Measurements from ENCODE around the gene NQO2. TPM values are rescaled to one million over a fixed set of nuclear protein-coding genes. Genes with fewer than 3 reads are reported as not detected.
"Not testable (repeated sequence)": the region's sequence is repeated elsewhere in the genome, so short reads cannot be mapped to it uniquely, and the experiment has no call there.

The NQO2 gene
- total RNA-seq, 1 donor from 2014 or later, result 9.4 TPM

GRCh38 chr6:2971420-2972218, 28.1 kb upstream of the NQO2 start, which contains the start of gene SERPINB6:
Gene SERPINB6, minus strand, starts transcription at chr6:2971567. Its CDS starts 12,235 bp downstream, at chr6:2959332.
- Histone ChIP-seq H3K9me3 (ENCODE audit: insufficient read depth, low read depth, low read length) (no peaks in the 10 kb centered on the region), H3K79me2 (ENCODE audit: insufficient read depth, low read length) (peaks cover 20% of the 10 kb centered on the region), H3K4me1 (ENCODE audit: insufficient read depth, low read length) (peaks cover 24% of the 10 kb centered on the region), H3K27ac (ENCODE audit: low read depth, low read length) (peak within 1 kb of the TSS; percentile 78), H3K36me3 (ENCODE audit: insufficient read depth, low read length) (no peaks in the 10 kb centered on the region), H3K27me3 (ENCODE audit: insufficient read depth, low read length) (no peaks in the 10 kb centered on the region), H3K9ac (ENCODE audit: low read length) (peak within 1 kb of the TSS; percentile 85), H2AFZ (ENCODE audit: low read depth, low read length) (peak within 1 kb of the TSS; percentile 88), H3K4me2 (ENCODE audit: low read length) (peak within 1 kb of the TSS; percentile 86), H4K20me1 (ENCODE audit: insufficient read depth, low read length) (no peaks in the 10 kb centered on the region), H3K4me3 (ENCODE audit: insufficient read depth, low read depth, low read length) (peak within 1 kb of the TSS; percentile 70)
- no peak for TF ChIP-seq EZH2 (IDR thresholded peaks at IDR 0.05; ENCODE audit: insufficient read depth, low read length)
- TF ChIP-seq, protein P1, sequence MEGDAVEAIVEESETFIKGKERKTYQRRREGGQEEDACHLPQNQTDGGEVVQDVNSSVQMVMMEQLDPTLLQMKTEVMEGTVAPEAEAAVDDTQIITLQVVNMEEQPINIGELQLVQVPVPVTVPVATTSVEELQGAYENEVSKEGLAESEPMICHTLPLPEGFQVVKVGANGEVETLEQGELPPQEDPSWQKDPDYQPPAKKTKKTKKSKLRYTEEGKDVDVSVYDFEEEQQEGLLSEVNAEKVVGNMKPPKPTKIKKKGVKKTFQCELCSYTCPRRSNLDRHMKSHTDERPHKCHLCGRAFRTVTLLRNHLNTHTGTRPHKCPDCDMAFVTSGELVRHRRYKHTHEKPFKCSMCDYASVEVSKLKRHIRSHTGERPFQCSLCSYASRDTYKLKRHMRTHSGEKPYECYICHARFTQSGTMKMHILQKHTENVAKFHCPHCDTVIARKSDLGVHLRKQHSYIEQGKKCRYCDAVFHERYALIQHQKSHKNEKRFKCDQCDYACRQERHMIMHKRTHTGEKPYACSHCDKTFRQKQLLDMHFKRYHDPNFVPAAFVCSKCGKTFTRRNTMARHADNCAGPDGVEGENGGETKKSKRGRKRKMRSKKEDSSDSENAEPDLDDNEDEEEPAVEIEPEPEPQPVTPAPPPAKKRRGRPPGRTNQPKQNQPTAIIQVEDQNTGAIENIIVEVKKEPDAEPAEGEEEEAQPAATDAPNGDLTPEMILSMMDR (IDR thresholded peaks at IDR 0.05; ENCODE audit: insufficient read depth, low read depth, low read length), result no peak
- DNase-seq (ENCODE audit: low read depth), result peak; percentile 62
- Mint-ChIP-seq H3K27me3 (ENCODE audit: low read depth, unreplicated experiment) (no peaks in the 10 kb centered on the region), H3K4me1 (ENCODE audit: low read depth, unreplicated experiment) (peaks cover 7% of the 10 kb centered on the region), H3K4me3 (ENCODE audit: unreplicated experiment) (peak within 1 kb of the TSS; percentile 89), H3K27ac (ENCODE audit: unreplicated experiment) (peak within 1 kb of the TSS; percentile 88), H3K36me3 (ENCODE audit: low read depth, unreplicated experiment) (no peaks in the 10 kb centered on the region), H3K9me3 (ENCODE audit: unreplicated experiment) (no peaks in the 10 kb centered on the region)
- FAIRE-seq, result no peak

- peak overlapping the region; percentile 88 for H3K27ac Mint-ChIP-seq (ENCODE audit: unreplicated experiment)
- H3K9me3 ChIP-seq (ENCODE audit: insufficient read depth, low read depth, low read length); DNase-seq (ENCODE audit: low read depth); FAIRE-seq; H3K36me3 ChIP-seq (ENCODE audit: insufficient read depth, low read length); H3K36me3 Mint-ChIP-seq (ENCODE audit: low read depth, unreplicated experiment); H3K9me3 Mint-ChIP-seq (ENCODE audit: unreplicated experiment); H3K27me3 Mint-ChIP-seq (ENCODE audit: low read depth, unreplicated experiment); H4K20me1 ChIP-seq (ENCODE audit: insufficient read depth, low read length); H3K27me3 ChIP-seq (ENCODE audit: insufficient read depth, low read length): not testable (repeated sequence)
- Histone ChIP-seq H3K4me1 (ENCODE audit: insufficient read depth, low read length) (peaks cover 29% of the 10 kb centered on the region), H3K9ac (ENCODE audit: low read length) (peak overlapping the region; percentile 85), H3K4me3 (ENCODE audit: insufficient read depth, low read depth, low read length) (peak overlapping the region; percentile 70), H3K4me2 (ENCODE audit: low read length) (peak overlapping the region; percentile 86), H3K79me2 (ENCODE audit: insufficient read depth, low read length) (peaks cover 15% of the 10 kb centered on the region), H3K27ac (ENCODE audit: low read depth, low read length) (peak overlapping the region; percentile 78), H2AFZ (ENCODE audit: low read depth, low read length) (peak overlapping the region; percentile 88)
- peak overlapping the region; percentile 81 for H3K4me3 Mint-ChIP-seq (ENCODE audit: unreplicated experiment)
- H3K4me1 Mint-ChIP-seq (ENCODE audit: low read depth, unreplicated experiment), result peaks cover 13% of the 10 kb centered on the region
Measured at GRCh38 chr6:2972219-2972487, 27.5 kb upstream of the NQO2 start.

GRCh38 chr6:2972685-2973084, 27.0 kb upstream of the NQO2 start:
- Mint-ChIP-seq H3K4me3 (ENCODE audit: unreplicated experiment) (peak overlapping the region; percentile 45), H3K4me1 (ENCODE audit: low read depth, unreplicated experiment) (peaks cover 14% of the 10 kb centered on the region)
- H3K27me3 Mint-ChIP-seq (ENCODE audit: low read depth, unreplicated experiment); H3K9ac ChIP-seq (ENCODE audit: low read length); H3K4me3 ChIP-seq (ENCODE audit: insufficient read depth, low read depth, low read length); H3K9me3 ChIP-seq (ENCODE audit: insufficient read depth, low read depth, low read length); H3K36me3 ChIP-seq (ENCODE audit: insufficient read depth, low read length); H3K27ac ChIP-seq (ENCODE audit: low read depth, low read length); H3K27ac Mint-ChIP-seq (ENCODE audit: unreplicated experiment); H3K4me2 ChIP-seq (ENCODE audit: low read length); FAIRE-seq; H3K9me3 Mint-ChIP-seq (ENCODE audit: unreplicated experiment); H4K20me1 ChIP-seq (ENCODE audit: insufficient read depth, low read length); H2AFZ ChIP-seq (ENCODE audit: low read depth, low read length); H3K27me3 ChIP-seq (ENCODE audit: insufficient read depth, low read length); DNase-seq (ENCODE audit: low read depth); H3K36me3 Mint-ChIP-seq (ENCODE audit: low read depth, unreplicated experiment): not testable (repeated sequence)
- H3K79me2 ChIP-seq (ENCODE audit: insufficient read depth, low read length), result peaks cover 14% of the 10 kb centered on the region
- peaks cover 34% of the 10 kb centered on the region for H3K4me1 ChIP-seq (ENCODE audit: insufficient read depth, low read length)

GRCh38 chr6:2973180-2973579, 26.5 kb upstream of the NQO2 start:
- not testable (repeated sequence) for H3K4me2 ChIP-seq (ENCODE audit: low read length); H2AFZ ChIP-seq (ENCODE audit: low read depth, low read length); H3K9me3 ChIP-seq (ENCODE audit: insufficient read depth, low read depth, low read length); H3K27ac Mint-ChIP-seq (ENCODE audit: unreplicated experiment); H3K27me3 Mint-ChIP-seq (ENCODE audit: low read depth, unreplicated experiment); H3K4me3 Mint-ChIP-seq (ENCODE audit: unreplicated experiment); H3K36me3 Mint-ChIP-seq (ENCODE audit: low read depth, unreplicated experiment); H4K20me1 ChIP-seq (ENCODE audit: insufficient read depth, low read length); H3K27me3 ChIP-seq (ENCODE audit: insufficient read depth, low read length); H3K9me3 Mint-ChIP-seq (ENCODE audit: unreplicated experiment); H3K4me3 ChIP-seq (ENCODE audit: insufficient read depth, low read depth, low read length); DNase-seq (ENCODE audit: low read depth); H3K27ac ChIP-seq (ENCODE audit: low read depth, low read length); FAIRE-seq; H3K9ac ChIP-seq (ENCODE audit: low read length); H3K36me3 ChIP-seq (ENCODE audit: insufficient read depth, low read length); H3K79me2 ChIP-seq (ENCODE audit: insufficient read depth, low read length)
- peaks cover 36% of the 10 kb centered on the region for H3K4me1 ChIP-seq (ENCODE audit: insufficient read depth, low read length)
- H3K4me1 Mint-ChIP-seq (ENCODE audit: low read depth, unreplicated experiment), result peaks cover 17% of the 10 kb centered on the region
